ENCODE results near the gene MRPL19. TPM values are rescaled to one million over a fixed set of nuclear protein-coding genes. Genes with fewer than 3 reads are reported as not detected.

Gene MRPL19
- polyA plus RNA-seq, 3 donors = 4.5 to 25.0 (median 25.0) TPM

- H3K36me3 ChIP-seq (replicated peaks in 1 of 2; ENCODE audit: control insufficient read depth in 1 of 2, insufficient read depth in 2 of 2, low read length in 2 of 2) = no peaks in the 10 kb centered on the region
- peaks cover 25% of the 10 kb centered on the region in 2 donors for H3K27me3 ChIP-seq (ENCODE audit: control insufficient read depth in 2 of 2, insufficient read depth in 2 of 2, low read length in 2 of 2)
- no peaks in the 10 kb centered on the region for H3K9me3 ChIP-seq (replicated peaks in 1 of 2; ENCODE audit: control insufficient read depth in 1 of 2, insufficient read depth in 1 of 2, low read length in 2 of 2)
- peaks cover 0 to 2% (median 0%) of the 10 kb centered on the region in 7 donors for H3K9me3 Mint-ChIP-seq
- no peak overlapping the region for H3K4me2 ChIP-seq (replicated peaks; ENCODE audit: extremely low read depth, low read length, poor library complexity, severe bottlenecking)
- H4K20me1 ChIP-seq (ENCODE audit: insufficient read depth, low read length) = no peaks in the 10 kb centered on the region
- peak; percentile 6 to 31 (median 28) for DNase-seq
- no peak overlapping the region for H3K4me3 ChIP-seq (replicated peaks in 1 of 3; ENCODE audit: low read depth in 2 of 3, low read length in 3 of 3)
- no peaks in the 10 kb centered on the region for H3K79me2 ChIP-seq (ENCODE audit: insufficient read depth, low read length)
- no peaks in the 10 kb centered on the region for H3K4me1 ChIP-seq (ENCODE audit: control insufficient read depth in 1 of 2, insufficient read depth in 2 of 2, low read length in 2 of 2)
- peaks cover 3% of the 10 kb centered on the region for H3K4me1 Mint-ChIP-seq
- no peak overlapping the region for H3K9ac ChIP-seq (ENCODE audit: insufficient read depth, low read length, poor library complexity, severe bottlenecking)
- peaks cover 33 to 48% (median 34%) of the 10 kb centered on the region in 3 donors for H3K27me3 Mint-ChIP-seq (ENCODE audit: low read depth in 3 of 3)
- no peak overlapping the region for H3K27ac ChIP-seq (ENCODE audit: low read depth in 1 of 2, low read length in 2 of 2)
- intact Hi-C loops (cut with micrococcal nuclease) = loop anchor here (5.0 to 10.0 kb wide), 2 partner anchors 692 to 694 kb away; no protein-coding TSS in a partner anchor
- peak; percentile 89 for TF ChIP-seq CTCF (IDR thresholded peaks at IDR 0.05)
- H3K4me3 Mint-ChIP-seq = peak overlapping the region in 1 of 2 donors; percentile 44
- no peaks in the 10 kb centered on the region for H3K36me3 Mint-ChIP-seq
- H3K27ac Mint-ChIP-seq = no peak overlapping the region
- 11% methylated on average over 20 of the region's 25 CpGs for WGBS (ENCODE audit: insufficient coverage)
- no peak overlapping the region for H2AFZ ChIP-seq (ENCODE audit: insufficient read depth, low read depth, low read length, poor library complexity, severe bottlenecking)
Measured at GRCh38 chr2:75608684-75609333, 37.8 kb upstream of the MRPL19 start.

GRCh38 chr2:75609334-75609689 is 37.3 kb upstream of the MRPL19 start:
- H3K79me2 ChIP-seq (ENCODE audit: insufficient read depth, low read length) = no peaks in the 10 kb centered on the region
- H3K9me3 ChIP-seq (replicated peaks in 1 of 2; ENCODE audit: control insufficient read depth in 1 of 2, insufficient read depth in 1 of 2, low read length in 2 of 2) = no peaks in the 10 kb centered on the region
- H3K4me3 Mint-ChIP-seq = no peak overlapping the region
- intact Hi-C loops (cut with micrococcal nuclease) = loop anchor here (5.0 to 10.0 kb wide), 2 partner anchors 692 to 695 kb away; no protein-coding TSS in a partner anchor
- WGBS (ENCODE audit: insufficient coverage) = 57% methylated on average over 4 of the region's 5 CpGs
- no peak overlapping the region for H2AFZ ChIP-seq (ENCODE audit: insufficient read depth, low read depth, low read length, poor library complexity, severe bottlenecking)
- no peak overlapping the region for H3K27ac ChIP-seq (ENCODE audit: low read depth in 1 of 2, low read length in 2 of 2)
- no peak overlapping the region for H3K9ac ChIP-seq (ENCODE audit: insufficient read depth, low read length, poor library complexity, severe bottlenecking)
- H3K4me3 ChIP-seq (replicated peaks in 1 of 3; ENCODE audit: low read depth in 2 of 3, low read length in 3 of 3) = no peak overlapping the region
- TF ChIP-seq CTCF (IDR thresholded peaks at IDR 0.05) = peak; percentile 67
- H3K27ac Mint-ChIP-seq = no peak overlapping the region
- no peaks in the 10 kb centered on the region for H3K4me1 ChIP-seq (ENCODE audit: control insufficient read depth in 1 of 2, insufficient read depth in 2 of 2, low read length in 2 of 2)
- no peak overlapping the region for H3K4me2 ChIP-seq (replicated peaks; ENCODE audit: extremely low read depth, low read length, poor library complexity, severe bottlenecking)
- peaks cover 25% of the 10 kb centered on the region in 2 donors for H3K27me3 ChIP-seq (ENCODE audit: control insufficient read depth in 2 of 2, insufficient read depth in 2 of 2, low read length in 2 of 2)
- no peaks in the 10 kb centered on the region for H4K20me1 ChIP-seq (ENCODE audit: insufficient read depth, low read length)
- H3K27me3 Mint-ChIP-seq (ENCODE audit: low read depth in 3 of 3) = peaks cover 33 to 46% (median 34%) of the 10 kb centered on the region in 3 donors
- no peak for DNase-seq
- H3K4me1 Mint-ChIP-seq = peaks cover 3% of the 10 kb centered on the region
- peaks cover 0 to 2% (median 0%) of the 10 kb centered on the region in 7 donors for H3K9me3 Mint-ChIP-seq
- no peaks in the 10 kb centered on the region for H3K36me3 Mint-ChIP-seq
- H3K36me3 ChIP-seq (replicated peaks in 1 of 2; ENCODE audit: control insufficient read depth in 1 of 2, insufficient read depth in 2 of 2, low read length in 2 of 2) = no peaks in the 10 kb centered on the region

Measured in CD14-positive monocyte (primary cell).